ENCODE data around the gene TMEM205.
"Not testable (repeated sequence)": the region's sequence is repeated elsewhere in the genome, so short reads cannot be mapped to it uniquely, and the experiment has no call there.

Gene TMEM205

GRCh38 chr19:11337080-11337479, 9.0 kb downstream of the TMEM205 start:
- no peaks in the 10 kb centered on the region for H3K4me1 ChIP-seq
- H3K4me3 ChIP-seq (ENCODE audit: low read depth, low read length): no peak overlapping the region
- no peak for DNase-seq
- H3K27me3 ChIP-seq: no peaks in the 10 kb centered on the region
- H3K9me3 ChIP-seq: no peaks in the 10 kb centered on the region
- no peak for TF ChIP-seq CTCF (IDR thresholded peaks at IDR 0.05; ENCODE audit: low read depth, low read length)
- peaks cover 8% of the 10 kb centered on the region for H3K36me3 ChIP-seq

- no peak for TF ChIP-seq CTCF (IDR thresholded peaks at IDR 0.05; ENCODE audit: low read depth, low read length)
- H3K27me3 ChIP-seq: no peaks in the 10 kb centered on the region
- peaks cover 4% of the 10 kb centered on the region for H3K36me3 ChIP-seq
- no peaks in the 10 kb centered on the region for H3K9me3 ChIP-seq
- DNase-seq: no peak
- H3K4me3 ChIP-seq (ENCODE audit: low read depth, low read length): no peak overlapping the region
- no peaks in the 10 kb centered on the region for H3K4me1 ChIP-seq
Measured at GRCh38 chr19:11335449-11336146, 10.5 kb downstream of the TMEM205 start.

GRCh38 chr19:11333838-11334237, 12.2 kb downstream of the TMEM205 start:
- H3K4me3 ChIP-seq (ENCODE audit: low read depth, low read length); DNase-seq; H3K9me3 ChIP-seq; H3K27me3 ChIP-seq; H3K4me1 ChIP-seq; H3K36me3 ChIP-seq: not testable (repeated sequence)

- Histone ChIP-seq H3K9me3 (no peaks in the 10 kb centered on the region), H3K4me3 (ENCODE audit: low read depth, low read length) (no peak overlapping the region), H3K4me1 (no peaks in the 10 kb centered on the region), H3K36me3 (peaks cover 4% of the 10 kb centered on the region), H3K27me3 (no peaks in the 10 kb centered on the region)
- TF ChIP-seq CTCF (IDR thresholded peaks at IDR 0.05; ENCODE audit: low read depth, low read length): no peak
- DNase-seq: no peak
Measured at GRCh38 chr19:11332822-11333221, 13.2 kb downstream of the TMEM205 start.

- Histone ChIP-seq H3K36me3 (peaks cover 4% of the 10 kb centered on the region), H3K9me3 (no peaks in the 10 kb centered on the region), H3K27me3 (no peaks in the 10 kb centered on the region), H3K4me3 (ENCODE audit: low read depth, low read length) (no peak overlapping the region), H3K4me1 (no peaks in the 10 kb centered on the region)
- no peak for DNase-seq
- no peak for TF ChIP-seq CTCF (IDR thresholded peaks at IDR 0.05; ENCODE audit: low read depth, low read length)
Measured at GRCh38 chr19:11331502-11331901, 14.6 kb downstream of the TMEM205 start.

GRCh38 chr19:11330127-11330526, 15.9 kb downstream of the TMEM205 start:
- no peak overlapping the region for H3K4me3 ChIP-seq (ENCODE audit: low read depth, low read length)
- H3K36me3 ChIP-seq: peaks cover 6% of the 10 kb centered on the region
- H3K27me3 ChIP-seq: no peaks in the 10 kb centered on the region
- DNase-seq: no peak
- no peak for TF ChIP-seq CTCF (IDR thresholded peaks at IDR 0.05; ENCODE audit: low read depth, low read length)
- H3K4me1 ChIP-seq: no peaks in the 10 kb centered on the region
- no peaks in the 10 kb centered on the region for H3K9me3 ChIP-seq

Measured in BE2C (cell line).